Hematopoietic multipotent progenitor cell (in vitro differentiated cells): ENCODE data around the gene PSME4. TPM values are rescaled to one million over a fixed set of nuclear protein-coding genes. Genes with fewer than 3 reads are reported as not detected.

Experiments used
- DNase-seq, 3 donors: peaks; one replicate each; pipeline ENCODE4 v3.0.0-alpha.2; 2011 to 2015; ENCODE audit warnings: low read depth in 2 of 3, low spot score in 2 of 3
- total RNA-seq: library from RNA; depleted of rRNA; stranded (reverse); fragments of >200 nt; gene quantifications from one replicate; pipeline ENCODE4 v1.2.3, GENCODE V29; 2012

The PSME4 gene, protein sequence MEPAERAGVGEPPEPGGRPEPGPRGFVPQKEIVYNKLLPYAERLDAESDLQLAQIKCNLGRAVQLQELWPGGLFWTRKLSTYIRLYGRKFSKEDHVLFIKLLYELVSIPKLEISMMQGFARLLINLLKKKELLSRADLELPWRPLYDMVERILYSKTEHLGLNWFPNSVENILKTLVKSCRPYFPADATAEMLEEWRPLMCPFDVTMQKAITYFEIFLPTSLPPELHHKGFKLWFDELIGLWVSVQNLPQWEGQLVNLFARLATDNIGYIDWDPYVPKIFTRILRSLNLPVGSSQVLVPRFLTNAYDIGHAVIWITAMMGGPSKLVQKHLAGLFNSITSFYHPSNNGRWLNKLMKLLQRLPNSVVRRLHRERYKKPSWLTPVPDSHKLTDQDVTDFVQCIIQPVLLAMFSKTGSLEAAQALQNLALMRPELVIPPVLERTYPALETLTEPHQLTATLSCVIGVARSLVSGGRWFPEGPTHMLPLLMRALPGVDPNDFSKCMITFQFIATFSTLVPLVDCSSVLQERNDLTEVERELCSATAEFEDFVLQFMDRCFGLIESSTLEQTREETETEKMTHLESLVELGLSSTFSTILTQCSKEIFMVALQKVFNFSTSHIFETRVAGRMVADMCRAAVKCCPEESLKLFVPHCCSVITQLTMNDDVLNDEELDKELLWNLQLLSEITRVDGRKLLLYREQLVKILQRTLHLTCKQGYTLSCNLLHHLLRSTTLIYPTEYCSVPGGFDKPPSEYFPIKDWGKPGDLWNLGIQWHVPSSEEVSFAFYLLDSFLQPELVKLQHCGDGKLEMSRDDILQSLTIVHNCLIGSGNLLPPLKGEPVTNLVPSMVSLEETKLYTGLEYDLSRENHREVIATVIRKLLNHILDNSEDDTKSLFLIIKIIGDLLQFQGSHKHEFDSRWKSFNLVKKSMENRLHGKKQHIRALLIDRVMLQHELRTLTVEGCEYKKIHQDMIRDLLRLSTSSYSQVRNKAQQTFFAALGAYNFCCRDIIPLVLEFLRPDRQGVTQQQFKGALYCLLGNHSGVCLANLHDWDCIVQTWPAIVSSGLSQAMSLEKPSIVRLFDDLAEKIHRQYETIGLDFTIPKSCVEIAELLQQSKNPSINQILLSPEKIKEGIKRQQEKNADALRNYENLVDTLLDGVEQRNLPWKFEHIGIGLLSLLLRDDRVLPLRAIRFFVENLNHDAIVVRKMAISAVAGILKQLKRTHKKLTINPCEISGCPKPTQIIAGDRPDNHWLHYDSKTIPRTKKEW (N-terminal part only)
- total RNA-seq = 29.1 TPM

DNA sequence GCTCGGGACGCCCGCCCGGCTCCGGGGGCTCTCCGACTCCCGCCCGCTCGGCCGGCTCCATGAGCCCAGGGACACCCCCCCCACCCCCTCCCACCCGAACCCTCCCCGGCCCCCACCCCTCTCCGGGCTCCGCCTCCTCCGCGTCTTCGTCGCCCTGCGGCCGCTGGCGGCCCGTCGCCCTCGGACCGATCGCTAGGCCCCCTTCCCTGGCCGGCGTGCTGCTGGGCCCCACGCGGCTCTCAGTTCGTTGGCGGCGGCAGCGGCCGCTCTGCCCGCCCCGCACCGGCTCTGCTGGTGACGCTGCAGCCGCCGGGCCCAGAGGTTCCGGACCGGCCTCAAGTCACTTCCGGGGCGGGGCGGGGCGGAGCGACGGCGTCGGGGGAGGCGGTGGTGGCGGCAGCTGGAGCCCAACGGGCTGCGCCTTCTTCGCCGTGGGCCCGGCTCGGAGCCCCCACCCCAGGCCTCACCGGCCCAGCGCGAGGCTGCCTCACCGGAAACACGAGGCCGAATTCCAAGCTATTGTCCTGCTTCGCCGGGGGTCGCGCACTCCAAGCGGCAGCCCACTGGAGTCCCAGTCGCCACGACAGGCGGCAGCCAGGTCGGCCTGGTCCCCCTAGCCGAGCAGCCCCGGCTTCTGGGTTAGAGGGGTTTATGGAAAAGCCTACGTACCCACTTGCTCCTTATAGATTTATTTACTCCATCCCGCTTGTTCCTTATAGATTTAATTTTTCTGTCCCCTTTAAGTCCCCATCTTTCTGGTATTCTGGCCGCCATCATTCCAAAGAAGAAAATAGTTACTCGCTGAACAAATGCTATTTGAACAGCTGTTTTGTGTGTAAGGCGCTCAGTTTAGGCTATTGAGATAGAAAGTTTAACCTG, at the start of gene PSME4:
PSME4 (minus strand) TSS at position 270 of the 879 bp plus-strand sequence; CDS start at position 61, 209 bp downstream.
- DNase-seq = peak; percentile 72 to 94 (median 89)

DNA sequence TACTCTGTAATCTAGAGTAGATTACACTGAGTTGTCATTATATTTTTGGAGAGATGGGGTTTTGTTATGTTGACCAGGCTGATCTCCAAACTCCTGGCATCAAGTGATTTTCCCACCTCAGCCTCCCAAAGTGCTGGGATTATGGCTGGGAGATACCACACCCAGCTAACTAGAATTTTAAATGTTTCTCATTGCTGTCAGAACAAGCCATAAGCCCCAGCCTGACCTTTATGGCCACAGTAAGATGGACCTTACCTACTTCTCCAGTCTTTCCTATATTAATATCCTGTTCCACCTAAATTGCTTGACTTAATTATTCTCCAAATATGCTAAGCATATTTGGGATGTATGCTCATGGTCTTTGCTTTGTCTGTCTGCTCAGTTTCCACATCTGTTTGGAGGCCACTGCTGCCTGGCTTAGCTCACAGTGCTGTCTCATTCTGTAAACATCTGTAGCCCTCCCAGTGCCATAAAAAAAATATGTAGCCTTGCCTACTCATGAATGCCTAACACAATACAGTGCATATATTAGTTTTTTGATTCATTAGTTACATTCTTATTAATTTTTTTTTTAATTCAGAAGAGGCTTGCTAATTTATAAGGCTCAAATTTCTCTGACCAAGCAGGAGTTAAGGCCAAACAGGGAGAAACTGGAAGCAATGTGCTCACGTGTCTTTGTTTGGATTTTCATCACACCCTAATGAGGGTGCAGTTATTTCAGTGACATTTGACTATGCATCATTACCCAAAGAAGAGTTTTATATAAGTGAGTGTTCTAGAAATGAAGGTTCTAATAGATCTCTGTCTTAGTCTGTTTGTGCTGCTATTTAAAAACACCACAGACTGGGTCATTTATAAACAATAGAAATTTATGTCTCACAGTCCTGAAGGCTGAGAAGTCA, 45.3 kb upstream of the PSME4 start:
- DNase-seq = no peak

DNA sequence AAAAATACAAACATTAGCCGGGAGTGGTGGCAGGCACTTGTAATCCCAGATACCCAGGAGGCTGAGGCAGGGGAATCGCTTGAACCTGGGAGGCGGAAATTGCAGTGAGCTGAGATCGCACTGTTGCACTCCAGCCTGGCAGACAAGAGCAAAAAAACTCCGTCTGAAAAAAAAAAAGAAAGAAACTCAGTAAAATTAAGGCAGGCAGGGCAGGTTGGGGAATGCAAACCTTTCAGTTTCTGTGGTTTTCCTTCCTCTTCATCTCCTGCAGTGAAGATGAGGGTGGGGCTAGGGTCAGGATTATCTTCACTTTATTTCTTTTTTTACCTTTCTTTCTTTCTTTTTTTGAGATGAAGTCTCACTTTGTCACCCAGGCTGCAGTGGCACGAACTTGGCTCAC, 43.2 kb upstream of the PSME4 start:
- DNase-seq = no peak

DNA sequence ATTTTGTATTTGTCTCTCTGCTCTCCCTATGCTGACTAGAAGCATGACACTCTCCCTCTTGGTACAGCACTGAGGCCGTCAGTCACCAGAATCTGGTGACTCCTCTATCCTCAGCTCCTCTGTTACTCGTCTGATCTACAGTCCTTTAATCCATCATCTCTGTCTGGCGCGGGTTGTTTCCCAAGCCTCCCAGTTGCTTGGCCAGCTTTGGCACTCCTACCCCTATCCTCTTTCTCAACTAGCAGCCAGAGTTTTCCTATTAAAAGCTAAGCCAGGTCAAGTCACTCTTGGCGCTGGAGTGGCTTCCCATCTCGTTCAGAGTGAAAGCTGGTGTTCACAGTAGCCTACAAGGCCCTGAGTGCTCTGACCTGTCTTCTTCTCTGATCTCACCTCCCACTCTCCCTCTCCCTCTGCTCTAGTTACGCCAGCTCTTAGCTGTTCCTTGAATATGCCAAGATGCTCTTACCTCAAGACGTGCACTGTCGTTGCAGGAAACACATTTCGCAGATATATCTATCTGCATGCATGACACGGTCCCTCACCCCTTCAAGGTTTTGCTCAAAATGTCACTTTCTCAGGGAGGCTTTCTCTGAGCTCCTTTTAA, 41.8 kb upstream of the PSME4 start:
- no peak for DNase-seq

DNA sequence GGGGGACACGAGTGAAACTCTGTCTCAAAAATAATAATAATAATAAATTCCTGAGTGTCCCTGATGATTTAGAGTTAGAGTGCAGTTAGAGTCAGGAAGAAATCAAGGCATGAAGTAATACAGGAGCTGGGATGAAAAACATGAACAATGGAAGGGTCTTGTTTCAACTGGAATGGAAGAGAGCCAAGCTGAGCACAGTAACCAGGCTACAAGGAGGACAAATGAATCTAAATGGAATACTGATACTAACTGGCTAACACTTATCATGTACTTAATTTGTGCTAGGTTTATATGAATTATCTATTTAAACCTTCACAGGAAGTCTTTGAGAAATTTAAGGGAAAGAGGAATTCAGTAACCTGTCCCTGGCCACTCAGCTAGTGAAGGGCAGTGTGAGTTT, 38.8 kb upstream of the PSME4 start:
- no peak for DNase-seq

DNA sequence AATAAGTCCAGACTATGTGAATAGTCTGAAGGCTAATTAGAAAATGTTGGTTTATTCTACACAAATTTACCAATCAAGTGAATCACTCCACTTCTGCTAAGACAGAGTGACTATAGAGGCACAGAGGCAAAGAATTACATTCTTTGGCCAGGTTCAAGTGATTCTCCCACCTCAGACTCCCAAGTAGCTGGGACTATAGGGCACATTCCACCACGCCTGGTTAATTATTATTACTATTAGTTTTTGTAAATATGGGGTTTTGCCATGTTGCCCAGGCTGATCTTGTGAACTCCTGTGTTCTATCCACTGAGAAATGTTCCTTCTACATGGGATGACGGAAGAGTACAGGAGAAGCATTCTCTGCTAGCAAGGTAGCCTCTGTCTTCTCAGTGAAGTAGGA, 37.6 kb upstream of the PSME4 start:
- DNase-seq = no peak

DNA sequence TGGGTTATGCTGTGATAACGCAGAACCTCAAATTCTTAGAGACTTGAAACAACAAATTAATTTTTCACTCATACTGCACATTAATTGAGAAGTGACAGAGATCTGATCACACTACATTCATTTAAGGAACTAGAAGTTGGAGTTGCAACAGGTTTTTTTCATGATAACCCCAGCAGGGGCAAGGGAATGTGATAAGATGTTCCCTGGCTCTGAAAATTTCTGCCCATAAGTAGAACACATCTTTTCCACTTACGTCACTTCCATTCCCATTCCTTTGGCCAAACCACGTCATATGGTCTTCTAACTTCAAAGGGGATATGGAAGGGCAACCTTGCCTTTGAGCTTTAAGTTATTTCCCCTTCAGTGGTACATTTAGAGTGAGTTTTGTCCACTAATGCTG, 29.7 kb upstream of the PSME4 start:
- DNase-seq = peak in 1 of 3 donors; percentile 50

DNA sequence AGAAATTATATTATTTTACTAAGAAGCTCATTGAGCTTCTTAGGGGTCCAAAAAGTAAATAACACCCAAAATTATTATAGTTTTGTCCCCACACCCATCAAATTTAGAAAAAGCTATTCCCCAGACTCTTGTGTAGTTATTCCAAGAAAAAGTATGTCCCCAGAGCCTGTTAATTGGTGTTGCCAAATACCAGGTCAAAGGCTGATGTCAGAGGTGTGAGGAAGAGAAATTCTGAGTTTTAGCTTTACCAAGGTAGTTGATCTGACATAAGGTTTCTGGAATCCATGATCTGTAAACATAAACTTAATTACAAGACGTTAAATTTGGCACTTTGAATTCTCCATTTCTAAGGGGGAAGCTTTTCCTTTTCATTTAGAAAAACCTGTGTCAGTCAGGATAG, 29.3 kb upstream of the PSME4 start:
- DNase-seq = no peak

DNA sequence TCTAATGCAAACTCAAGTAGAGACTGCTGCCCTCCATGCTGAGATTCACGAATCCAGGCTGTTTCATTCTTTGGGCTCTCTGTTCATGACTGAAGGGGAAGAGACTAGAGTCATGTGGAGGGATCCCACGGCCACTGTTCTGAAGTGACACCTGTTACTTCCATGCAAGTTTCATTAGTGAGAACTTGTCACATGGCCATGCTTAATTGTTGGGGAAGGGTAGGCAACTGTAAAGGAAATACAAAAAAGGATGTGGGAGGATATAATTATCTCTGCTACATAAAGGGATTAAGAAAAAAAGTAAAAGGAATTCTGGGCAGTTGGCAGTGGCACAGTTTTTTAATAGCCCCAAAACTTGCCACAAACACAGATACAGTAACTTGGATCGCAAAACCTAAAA, 28.0 kb upstream of the PSME4 start:
- no peak for DNase-seq

DNA sequence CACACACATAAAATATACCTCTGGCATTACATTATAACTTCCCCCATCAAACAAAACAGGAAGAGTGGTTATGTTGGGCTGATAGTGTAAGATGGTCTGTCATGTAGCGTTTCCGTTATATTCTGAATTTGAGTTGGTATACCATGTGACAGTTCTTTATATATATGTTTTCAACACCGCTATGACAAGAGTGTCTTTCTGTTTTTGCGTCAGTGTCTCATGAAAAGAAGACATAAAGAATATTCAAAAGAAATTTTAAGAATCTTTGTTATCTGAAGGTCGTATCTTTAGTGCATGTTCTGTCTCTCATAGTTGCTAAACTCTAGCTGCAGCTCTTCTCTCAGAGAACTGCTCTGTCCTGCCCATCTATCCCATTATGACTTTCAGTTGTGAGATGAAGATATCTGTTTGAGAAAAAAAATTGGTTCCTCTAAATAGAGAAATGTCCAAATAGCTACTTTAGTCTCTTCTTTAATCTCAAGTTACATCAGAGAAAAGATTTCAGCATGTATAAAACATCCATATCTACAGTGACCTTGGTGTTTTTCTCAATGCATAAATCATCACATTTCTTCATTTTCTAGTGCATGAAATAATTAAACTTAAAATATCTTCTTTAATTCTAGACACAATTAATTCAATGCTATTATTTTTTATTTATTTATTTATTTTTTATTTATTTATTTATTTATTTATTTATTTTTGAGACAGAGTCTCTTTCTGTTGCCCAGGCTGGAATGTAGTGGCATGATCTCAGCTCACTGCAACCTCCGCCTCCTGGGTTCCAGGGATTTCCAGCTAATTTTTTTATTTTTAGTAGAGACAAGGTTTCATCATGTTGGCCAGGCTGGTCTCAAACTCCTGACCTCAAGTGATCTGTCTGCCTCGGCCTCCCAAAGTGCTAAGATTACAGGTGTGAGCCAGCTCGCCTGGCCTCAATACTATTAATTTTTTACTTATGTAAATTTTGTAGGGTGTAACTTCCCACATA, 24.3 kb upstream of the PSME4 start:
- peak; percentile 30 to 84 (median 55) for DNase-seq

DNA sequence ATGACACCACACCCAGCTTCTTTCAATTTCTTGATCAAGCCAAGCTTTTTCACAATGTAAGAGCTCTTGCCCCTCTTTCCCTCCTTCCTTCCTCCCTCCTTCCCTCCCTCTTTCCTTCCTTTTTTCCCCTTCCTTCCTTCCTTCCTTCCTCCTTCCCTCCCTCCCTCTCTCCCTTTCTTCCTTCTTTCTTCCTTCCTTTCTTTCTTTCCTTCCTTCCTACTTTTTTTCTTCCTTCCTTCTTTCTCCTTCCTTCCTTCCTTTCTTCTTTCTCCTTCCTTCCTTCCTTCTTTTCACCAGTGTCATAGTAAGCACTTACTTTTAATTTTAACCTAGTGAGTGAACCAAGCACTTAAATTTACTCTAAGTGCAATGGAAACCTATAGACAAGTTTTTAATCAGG, 21.2 kb upstream of the PSME4 start:
- DNase-seq = no peak

DNA sequence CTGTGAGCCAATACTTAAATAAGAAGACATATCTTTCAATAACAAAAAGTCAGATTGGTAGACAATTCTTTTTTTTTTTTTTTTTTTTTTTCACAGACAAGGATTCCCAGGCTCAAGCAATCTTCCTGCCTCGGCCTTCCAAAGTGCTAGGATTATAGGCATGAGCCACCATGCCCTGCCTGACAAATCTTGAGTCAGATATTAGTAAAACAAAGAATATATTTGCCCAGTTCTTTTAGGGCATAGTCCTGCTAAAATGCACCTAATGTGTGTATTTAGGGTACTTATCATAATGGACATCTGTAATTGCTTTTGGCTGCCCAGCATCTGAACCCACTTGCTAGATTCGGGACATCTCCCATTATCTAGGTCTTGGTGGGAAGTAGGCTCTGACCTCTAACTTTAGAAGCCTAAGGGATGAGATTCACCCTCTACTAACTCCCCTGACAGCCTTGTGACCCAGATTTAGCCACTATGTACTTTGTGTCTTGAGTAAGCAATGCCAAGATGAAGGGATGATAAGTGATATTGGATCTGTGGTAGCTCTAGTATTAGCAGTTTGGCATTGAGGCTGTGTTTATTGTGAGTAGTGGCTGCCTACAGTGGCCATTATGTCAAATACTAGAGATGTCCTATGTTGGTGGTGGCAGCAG, 18.5 kb upstream of the PSME4 start:
- DNase-seq = no peak

DNA sequence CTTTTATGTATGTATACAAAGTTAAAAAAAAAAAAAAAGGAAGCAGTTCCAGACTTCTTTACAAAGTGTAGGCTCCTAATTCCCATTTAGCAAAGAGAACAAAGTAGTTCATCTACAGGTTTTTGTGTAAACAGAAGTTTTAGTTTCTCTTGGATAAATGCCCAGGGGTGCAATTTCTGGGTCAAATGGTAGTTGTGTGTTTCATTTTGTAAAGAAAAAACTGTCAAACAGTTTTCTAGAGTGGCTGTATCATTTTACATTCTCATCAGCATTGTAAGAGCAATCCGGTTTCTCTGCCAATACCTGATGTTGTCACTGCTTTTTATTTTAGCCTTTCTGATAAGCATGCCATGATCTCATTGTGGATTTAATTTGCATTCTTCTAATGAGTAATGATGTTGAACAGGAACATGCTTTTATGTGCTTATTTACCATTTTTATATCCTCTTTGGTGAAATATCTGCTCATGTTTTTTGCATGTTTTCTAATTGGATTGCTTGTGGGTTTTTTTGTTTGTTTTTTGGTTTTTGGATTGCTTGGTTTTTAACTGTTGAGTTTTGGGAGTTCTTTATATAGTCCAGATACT, 16.6 kb upstream of the PSME4 start:
- DNase-seq = no peak

DNA sequence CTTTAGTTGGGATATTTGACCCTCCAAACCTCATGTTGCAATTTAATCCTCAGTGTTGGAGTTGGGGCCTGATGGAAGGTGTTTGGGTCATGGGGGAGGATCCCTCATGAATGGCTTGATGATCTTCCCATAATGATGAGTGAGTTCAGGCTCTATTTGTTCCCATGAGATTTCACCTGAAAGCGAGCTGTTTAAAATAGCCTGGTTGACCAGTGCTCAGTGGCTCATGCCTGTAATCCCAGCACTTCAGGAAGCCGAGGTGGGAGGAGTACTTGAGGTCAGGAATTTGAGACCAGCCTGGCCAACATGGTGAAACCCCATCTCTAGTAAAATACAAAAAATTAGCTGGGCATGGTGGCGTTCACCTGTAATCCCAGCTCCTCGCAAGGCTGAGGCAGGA, 14.9 kb upstream of the PSME4 start:
- no peak for DNase-seq

DNA sequence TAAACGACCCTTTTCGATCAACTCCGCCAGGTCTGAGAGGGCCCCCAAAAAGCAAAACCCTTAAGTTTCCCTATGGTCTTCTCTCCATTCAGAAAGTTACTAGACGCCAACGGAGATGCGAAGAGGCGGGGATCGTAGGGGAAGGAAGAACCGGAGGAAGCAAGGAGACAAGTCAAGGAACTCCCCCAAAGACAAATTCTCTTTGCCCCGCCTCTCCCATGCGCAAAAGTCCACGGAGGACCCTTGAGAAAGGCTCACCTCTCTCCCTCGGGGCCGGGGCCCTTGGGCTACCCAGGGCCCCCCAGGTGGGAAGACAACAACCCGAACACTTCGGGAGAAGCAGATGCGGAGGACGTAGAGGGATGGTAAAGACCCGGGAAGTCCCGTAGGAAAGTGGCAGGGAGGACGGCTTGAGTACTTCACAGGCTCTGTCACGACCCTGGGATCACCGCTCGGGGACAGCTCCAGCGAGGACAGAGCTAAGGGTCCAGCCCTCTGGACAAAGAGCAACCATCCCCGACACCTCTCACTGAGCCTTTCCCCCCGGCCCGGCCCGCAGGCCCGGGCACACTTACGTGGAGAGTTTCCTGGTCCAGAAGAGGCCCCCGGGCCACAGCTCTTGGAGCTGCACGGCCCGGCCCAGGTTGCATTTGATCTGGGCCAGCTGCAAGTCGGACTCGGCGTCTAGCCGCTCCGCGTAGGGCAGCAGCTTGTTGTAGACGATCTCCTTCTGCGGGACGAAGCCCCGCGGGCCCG, 647 bp downstream of the PSME4 start:
- DNase-seq = peak in 2 of 3 donors; percentile 28 to 63
